K562 (cell line): ENCODE measurements around the gene NFILZ. TPM values are rescaled to one million over a fixed set of nuclear protein-coding genes. Genes with fewer than 3 reads are reported as not detected.

Experiments used
- ATAC-seq: fragments of 200-7000 bp; cut with Tn5 transposase; 3 replicates; pipeline ENCODE4 v1.9.1; 2020; ENCODE audit warnings: moderate library complexity
- BruUV-seq: library from RNA; stranded (reverse); fragments of 400-500 nt; replicated peaks from 2 replicates; lab custom pipeline; 2021; lab: Mats Ljungman, UMichigan
- CTCF ChIA-PET: fragments of 300-600 bp; formaldehyde crosslinking; extraction: SDS; loops from one replicate; lab custom pipeline; 2021; ENCODE audit warnings: low intra/inter-chr PET ratio; lab: Yijun Ruan, JAX
- POLR2A ChIA-PET: fragments of 300-600, 350-650 bp; sonication (Branson Sonifier 250); formaldehyde crosslinking; extraction: SDS; loops from one replicate; lab custom pipeline; 2021; ENCODE audit warnings: antibody characterized with exemption, inconsistent platforms; lab: Yijun Ruan, JAX
- DNase-seq, 4 experiments: peaks; one replicate each; pipeline versions ENCODE4 v3.0.0 to v3.0.0-alpha.2; 2011 to 2018; ENCODE audit warnings: low spot score in 3 of 4, mixed read lengths in 3 of 4; ENCODE audit errors: extremely low read depth in 1 of 4
- FAIRE-seq: peaks from 2 replicates; lab custom pipeline; 2011; peaks lifted over from hg19 to GRCh38; lab: Jason Lieb, UNC
- H2AFZ ChIP-seq: 2 replicates; pipeline ENCODE4 v1.6.0; 2011; ENCODE audit warnings: low read depth, low read length, control low read depth, inconsistent platforms
- H3K27ac ChIP-seq: fragments of 200-600 bp; 3 replicates; pipeline ENCODE4 v1.8.0; 2011; ENCODE audit warnings: low read depth, mild to moderate bottlenecking, control low read depth, inconsistent platforms, low read length, moderate library complexity, mixed read lengths; ENCODE audit errors: extremely low read depth
- H3K27me3 ChIP-seq, 2 experiments: fragments of 300-600 bp in 1 of 2; 2 replicates in 1 of 2; 3 replicates in 1 of 2; pipeline versions ENCODE4 v1.6.0 to v1.8.0; 2011; ENCODE audit warnings: inconsistent platforms in 2 of 2, low read length in 2 of 2, mild to moderate bottlenecking in 1 of 2, mixed read lengths in 1 of 2, moderate library complexity in 1 of 2; ENCODE audit not compliant: control insufficient read depth in 2 of 2, insufficient read depth in 2 of 2
- H3K36me3 ChIP-seq: fragments of 300-600 bp; 3 replicates; pipeline ENCODE4 v1.8.0; 2011; ENCODE audit warnings: mild to moderate bottlenecking, low read length, inconsistent platforms; ENCODE audit not compliant: control insufficient read depth, insufficient read depth
- H3K4me1 ChIP-seq, 2 experiments: fragments of 200-600 bp in 1 of 2; replicated peaks in 1 of 2; 2 replicates in 1 of 2; 3 replicates in 1 of 2; pipeline versions ENCODE4 v1.5.1 to v1.8.0; 2011; ENCODE audit warnings: inconsistent platforms in 2 of 2, low read length in 2 of 2, mild to moderate bottlenecking in 1 of 2, mixed read lengths in 1 of 2, moderate library complexity in 1 of 2; ENCODE audit not compliant: control insufficient read depth in 2 of 2, insufficient read depth in 2 of 2
- H3K4me2 ChIP-seq: 2 replicates; pipeline ENCODE4 v1.6.1; 2011; ENCODE audit warnings: low read length, control low read depth, inconsistent platforms, mixed read lengths; ENCODE audit not compliant: insufficient read depth
- H3K4me3 ChIP-seq: fragments of 200-600 bp; sonication (generic), shearing (Covaris generic); 2 replicates; pipeline ENCODE4 v1.5.1; 2016; ENCODE audit warnings: control low read depth, inconsistent platforms
- H3K79me2 ChIP-seq: fragments of 200-600 bp; 3 replicates; pipeline ENCODE4 v1.8.0; 2011; ENCODE audit warnings: low read length, inconsistent platforms; ENCODE audit not compliant: control insufficient read depth, insufficient read depth
- H3K9ac ChIP-seq, 2 experiments: 2 replicates each; pipeline versions ENCODE4 v1.6.0 to v1.6.1; 2011; ENCODE audit warnings: low read depth in 2 of 2, low read length in 2 of 2, control low read depth in 1 of 2, inconsistent platforms in 1 of 2, mild to moderate bottlenecking in 1 of 2, mixed read lengths in 1 of 2; ENCODE audit not compliant: insufficient read depth in 1 of 2
- H3K9me1 ChIP-seq: one replicate; pipeline ENCODE4 v1.6.0; 2011; ENCODE audit warnings: inconsistent platforms, mild to moderate bottlenecking, low read length, moderate library complexity; ENCODE audit not compliant: control insufficient read depth, insufficient read depth
- H3K9me3 ChIP-seq: replicated peaks from 2 replicates; pipeline ENCODE4 v1.5.1; 2011; ENCODE audit warnings: low read depth, low read length, inconsistent platforms; ENCODE audit not compliant: control insufficient read depth, insufficient read depth
- H4K20me1 ChIP-seq: replicated peaks from 2 replicates; pipeline ENCODE4 v1.6.1; 2011; ENCODE audit warnings: low read length, inconsistent platforms, mixed read lengths; ENCODE audit not compliant: control insufficient read depth, insufficient read depth
- ASH1L ChIP-seq: fragments of 450-650 bp; IDR thresholded peaks from 2 replicates; pipeline ENCODE4 v1.6.1; 2018; ENCODE audit warnings: borderline replicate concordance, mild to moderate bottlenecking, low read depth; ENCODE audit not compliant: partially characterized antibody
- BRF2 ChIP-seq: IDR thresholded peaks from 3 replicates; pipeline ENCODE4 v1.6.1; 2011; ENCODE audit warnings: borderline replicate concordance, mild to moderate bottlenecking; ENCODE audit not compliant: insufficient read length, insufficient read depth
- FOXA3 ChIP-seq, 2 experiments: fragments of 450-650 bp in 1 of 2; sonication (generic) in 1 of 2; formaldehyde crosslinking; IDR thresholded peaks in 1 of 2; conservative IDR thresholded peaks in 1 of 2; 2 replicates each; pipeline versions ENCODE4 v1.4.0 to v1.8.0; 2020 to 2022; ENCODE audit warnings: mild to moderate bottlenecking in 2 of 2, missing genetic modification reagents in 1 of 2
- GATAD2B ChIP-seq: fragments of 450-650 bp; IDR thresholded peaks from 2 replicates; pipeline ENCODE4 v1.6.1; 2017; ENCODE audit warnings: mild to moderate bottlenecking, borderline replicate concordance
- RBM17 ChIP-seq: fragments of 200-400 bp; formaldehyde crosslinking; IDR thresholded peaks from 2 replicates; pipeline ENCODE4 v1.6.1; 2017; ENCODE audit warnings: low read depth, mild to moderate bottlenecking, low read length, borderline replicate concordance
- ZFPM2 ChIP-seq: fragments of 250-450 bp; sonication (Bioruptor Pico); IDR thresholded peaks from 2 replicates; pipeline ENCODE4 v1.5.1; 2022; ENCODE audit warnings: mild to moderate bottlenecking
- ZNF407 ChIP-seq: fragments of 450-650 bp; IDR thresholded peaks from 2 replicates; pipeline ENCODE4 v1.6.1; 2016; ENCODE audit warnings: low read depth
- ZNF77 ChIP-seq: fragments of 250-450 bp; sonication (Bioruptor Pico); IDR thresholded peaks from 2 replicates; pipeline ENCODE4 v1.5.0; 2020
- WGBS: fragments of 100-300 bp; shearing (Covaris generic); methylation state at CpG from one replicate; pipeline ENCODE4 v1.1.6; 2016; ENCODE audit warnings: low coverage, mixed read lengths; ENCODE audit not compliant: insufficient coverage; ENCODE audit errors: missing lambda C conversion rate; 5-methylcytosine and 5-hydroxymethylcytosine counted together
- in situ Hi-C: fragments of 300-500 bp; cut with MboI; formaldehyde crosslinking; loops from 4 replicates; pipeline ENCODE4 v1.15.0; 2018; ENCODE audit warnings: inconsistent platforms, mixed read lengths
- intact Hi-C: fragments of 100-400 bp; cut with micrococcal nuclease; formaldehyde crosslinking; loops from 2 replicates; pipeline ENCODE4 v1.14.2; 2022
- polyA plus RNA-seq, 8 experiments: library from polyadenylated mRNA; depleted of rRNA in 4 of 8; stranded (reverse) in 5 of 8; unstranded in 3 of 8; fragments of >200 nt; fragmentation: Nextera tagmentation in 2 of 8; fragmentation: Illumina TruSeq in 1 of 8; extraction: Ambion mirVana in 2 of 8; extraction: Trizol in 1 of 8; gene quantifications; 2 replicates each; pipeline versions ENCODE4 v1.2.1 to v1.2.3, GENCODE V29; 2011 to 2014; ENCODE audit warnings: inconsistent platforms in 1 of 8, missing spikeins in 1 of 8
- total RNA-seq, 7 experiments: library from RNA; depleted of rRNA in 6 of 7; stranded (reverse); fragments of >200 nt in 6 of 7; fragmentation: Illumina TruSeq in 2 of 7; extraction: Trizol in 2 of 7; gene quantifications; 2 replicates each; pipeline versions ENCODE4 v1.2.1 to v1.2.3, GENCODE V29; 2011 to 2021; ENCODE audit warnings: low replicate concordance in 1 of 7
- TF ChIP-seq, protein P1 (sequence below): fragments of 450-650 bp; IDR thresholded peaks from 2 replicates; pipeline ENCODE4 v1.6.1; 2016; ENCODE audit warnings: missing biosample characterization, missing genetic modification characterization

The NFILZ gene
- total and polyA plus RNA-seq, 9 of the 15 experiments (the other 6 are each of a cell fraction or from before 2014, with no cell fraction given) = not detected

DNA sequence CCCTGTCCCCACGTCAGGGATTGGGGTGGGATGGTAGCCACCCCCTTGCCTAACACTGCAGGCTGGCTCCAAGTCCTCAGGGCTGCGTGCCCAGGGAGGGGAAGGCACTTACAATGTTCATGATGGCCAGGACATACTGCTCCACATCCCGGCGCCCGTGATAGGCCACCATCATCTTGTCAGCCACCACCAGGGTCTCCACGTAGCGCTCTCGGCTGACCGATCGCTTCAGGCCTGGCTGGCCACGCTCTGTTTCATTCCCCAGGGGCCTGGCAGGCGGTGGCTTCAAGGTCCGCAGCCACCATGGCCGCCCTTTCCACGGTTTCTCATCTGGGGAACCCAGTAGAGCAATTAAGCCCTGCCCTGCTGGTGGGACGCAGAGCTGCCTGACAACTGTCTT is 29.6 kb upstream of the NFILZ start:
- CTCF ChIA-PET = no interaction called here
- H3K36me3 ChIP-seq = no peaks in the 10 kb centered on the region
- H3K27me3 ChIP-seq = peaks cover 24 to 73% of the 10 kb centered on the region in 2 experiments
- H4K20me1 ChIP-seq = no peaks in the 10 kb centered on the region
- BruUV-seq = no TSS peak
- no peak overlapping the region for H3K9ac ChIP-seq
- no peak overlapping the region for H2AFZ ChIP-seq
- in situ Hi-C loops = no loop called here
- POLR2A ChIA-PET = interaction anchor here (1.0 kb wide), 1 partner anchor 12 kb away, joined by 3 read pairs; no protein-coding TSS in a partner anchor
- 2% methylated on average over 16 of the region's 16 CpGs for WGBS
- H3K27ac ChIP-seq = no peak overlapping the region
- no peak overlapping the region for H3K4me3 ChIP-seq
- DNase-seq (no peak), ATAC-seq (no peak), FAIRE-seq (no peak)
- no peak overlapping the region for H3K4me2 ChIP-seq
- H3K4me1 ChIP-seq = peaks cover 0 to 13% of the 10 kb centered on the region in 2 experiments; a peak in 2 of 5 replicates
- H3K9me1 ChIP-seq = no peaks in the 10 kb centered on the region
- H3K9me3 ChIP-seq = no peaks in the 10 kb centered on the region
- H3K79me2 ChIP-seq = no peaks in the 10 kb centered on the region
- intact Hi-C loops = no loop called here
- no peak for TF ChIP-seq RBM17
- TF ChIP-seq BRF2 = no peak
- TF ChIP-seq, protein P1, sequence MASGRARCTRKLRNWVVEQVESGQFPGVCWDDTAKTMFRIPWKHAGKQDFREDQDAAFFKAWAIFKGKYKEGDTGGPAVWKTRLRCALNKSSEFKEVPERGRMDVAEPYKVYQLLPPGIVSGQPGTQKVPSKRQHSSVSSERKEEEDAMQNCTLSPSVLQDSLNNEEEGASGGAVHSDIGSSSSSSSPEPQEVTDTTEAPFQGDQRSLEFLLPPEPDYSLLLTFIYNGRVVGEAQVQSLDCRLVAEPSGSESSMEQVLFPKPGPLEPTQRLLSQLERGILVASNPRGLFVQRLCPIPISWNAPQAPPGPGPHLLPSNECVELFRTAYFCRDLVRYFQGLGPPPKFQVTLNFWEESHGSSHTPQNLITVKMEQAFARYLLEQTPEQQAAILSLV (tag) = no peak
- TF ChIP-seq ASH1L = no peak
- TF ChIP-seq ZFPM2 (CRISPR knock-in tag) = no peak
- no peak for TF ChIP-seq GATAD2B
- TF ChIP-seq ZNF77 (CRISPR knock-in tag) = no peak
- no peak for TF ChIP-seq ZNF407
- no peak for TF ChIP-seq FOXA3 (CRISPR knock-in tag; conservative IDR thresholded peaks at IDR 0.05 in 1 of 2, IDR thresholded peaks at IDR 0.05 in 1 of 2)
